ENCODE measurements around the gene GPC6.
"Not testable (repeated sequence)": the region's sequence is repeated elsewhere in the genome, so short reads cannot be mapped to it uniquely, and the experiment has no call there.

GPC6 gene

DNA sequence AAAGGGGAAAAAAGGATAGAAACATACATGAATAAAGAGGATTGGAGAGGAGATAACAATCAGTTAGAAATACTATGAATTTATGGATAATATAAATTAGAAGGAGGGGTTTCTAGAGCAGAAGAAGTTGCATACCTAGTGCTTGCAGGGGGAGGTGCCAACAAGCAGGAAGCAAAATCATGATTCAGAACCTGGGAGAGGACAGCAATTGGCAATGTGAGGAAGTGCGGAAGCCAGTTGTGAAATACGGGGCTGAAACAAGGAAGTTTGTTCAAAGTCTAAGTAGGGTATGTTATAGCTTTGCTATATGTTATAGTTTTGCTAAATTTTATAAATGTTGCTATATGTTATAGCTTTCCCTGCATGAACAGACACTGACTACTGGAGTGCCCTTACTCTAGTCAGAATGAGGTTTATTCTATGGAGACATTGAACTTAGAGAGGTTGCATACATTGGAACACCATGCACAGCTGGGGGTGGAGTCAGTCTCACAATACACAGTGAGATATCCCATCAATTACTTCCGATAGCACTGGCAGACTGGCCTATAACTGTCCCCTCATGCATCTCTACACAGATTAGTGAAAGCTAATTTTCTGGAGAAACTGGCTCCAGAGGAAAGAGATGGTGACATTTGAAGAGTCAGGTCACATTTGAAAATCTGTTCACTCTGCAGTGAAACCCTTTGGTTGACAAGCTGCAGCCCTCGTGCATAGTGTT, 92.1 kb downstream of the GPC6 start:
- DNase-seq (ENCODE audit: low spot score): no peak

DNA sequence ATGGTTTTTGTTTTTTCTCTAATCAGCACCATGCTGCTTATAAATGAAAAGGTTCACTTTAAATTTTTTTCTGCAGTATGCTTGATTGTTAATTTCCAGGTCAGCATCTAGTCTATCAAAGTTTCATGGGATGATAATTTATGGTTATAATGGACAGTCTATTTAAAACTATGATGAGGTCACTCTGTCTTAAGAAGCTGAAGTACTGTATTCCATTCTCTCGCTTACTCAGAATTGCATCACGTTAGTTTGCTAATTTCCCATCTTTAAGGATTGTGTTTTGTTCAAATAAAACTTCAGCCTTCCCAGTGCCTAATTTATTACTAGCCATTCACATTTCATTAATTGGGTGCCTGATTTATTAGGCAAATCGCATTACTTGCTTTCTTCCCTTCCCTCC, 94.3 kb downstream of the GPC6 start:
- DNase-seq (ENCODE audit: low spot score): no peak

DNA sequence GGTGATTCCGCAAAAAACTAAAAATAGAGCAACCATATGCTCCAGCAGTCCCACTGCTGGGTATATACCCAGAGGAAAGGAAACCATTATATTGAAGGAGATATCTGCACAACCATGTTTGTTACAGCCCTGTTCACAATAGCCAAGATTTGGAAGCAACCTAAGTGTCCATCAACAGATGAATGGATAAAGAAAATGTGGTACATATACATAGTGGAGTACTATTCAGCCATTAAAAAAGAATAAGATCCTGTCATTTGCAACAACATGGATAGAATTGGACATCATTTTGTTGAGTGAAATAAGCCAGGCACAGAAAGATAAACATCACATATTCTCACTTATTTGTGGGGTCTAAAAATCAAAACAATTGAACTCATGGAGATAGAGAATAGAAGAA, 97.3 kb downstream of the GPC6 start:
- not testable (repeated sequence) for DNase-seq (ENCODE audit: low spot score)

DNA sequence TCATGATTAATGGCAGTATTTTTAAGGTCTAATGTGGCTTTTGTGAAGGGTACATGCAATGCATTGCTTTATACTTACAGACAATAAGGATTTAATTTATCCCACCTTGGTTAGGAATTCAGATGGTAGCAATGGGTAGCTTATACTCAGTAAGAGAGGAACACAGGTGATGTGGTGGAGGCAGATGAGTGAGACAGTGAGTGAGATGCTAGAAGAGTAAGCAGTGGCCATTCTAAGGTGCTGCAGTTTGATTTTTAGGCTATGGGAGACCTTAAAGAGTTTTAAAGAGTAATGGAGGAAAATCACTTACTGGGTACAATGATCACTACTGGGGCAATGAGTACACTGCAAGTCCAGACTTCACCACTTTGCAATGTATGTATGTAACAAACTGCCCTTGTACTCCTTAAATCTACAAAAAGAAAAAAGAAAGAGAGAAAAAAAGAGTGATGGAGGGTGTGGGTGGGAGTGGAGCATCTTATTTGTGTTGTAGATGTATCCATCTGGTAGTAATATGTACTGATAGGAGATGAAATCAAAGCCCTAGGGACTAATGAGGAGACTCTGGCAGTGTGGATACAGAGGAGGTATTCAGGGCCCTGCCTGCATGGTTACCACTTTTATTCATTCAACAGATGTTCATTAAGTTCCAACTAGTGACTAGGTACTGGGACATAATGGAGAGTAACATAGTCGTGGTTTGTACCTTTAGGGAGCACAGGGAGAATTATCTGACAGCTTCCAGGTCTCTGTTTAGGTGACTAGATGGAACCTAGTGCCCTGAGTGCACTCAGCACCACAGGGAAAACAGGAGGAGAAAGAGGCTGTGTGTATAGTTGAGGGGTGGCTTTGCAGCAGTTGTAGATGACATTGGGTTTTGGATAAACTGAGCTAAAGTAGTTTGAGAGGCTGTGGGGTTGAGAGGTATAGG, 99.0 kb downstream of the GPC6 start:
- DNase-seq (ENCODE audit: low spot score): no peak

DNA sequence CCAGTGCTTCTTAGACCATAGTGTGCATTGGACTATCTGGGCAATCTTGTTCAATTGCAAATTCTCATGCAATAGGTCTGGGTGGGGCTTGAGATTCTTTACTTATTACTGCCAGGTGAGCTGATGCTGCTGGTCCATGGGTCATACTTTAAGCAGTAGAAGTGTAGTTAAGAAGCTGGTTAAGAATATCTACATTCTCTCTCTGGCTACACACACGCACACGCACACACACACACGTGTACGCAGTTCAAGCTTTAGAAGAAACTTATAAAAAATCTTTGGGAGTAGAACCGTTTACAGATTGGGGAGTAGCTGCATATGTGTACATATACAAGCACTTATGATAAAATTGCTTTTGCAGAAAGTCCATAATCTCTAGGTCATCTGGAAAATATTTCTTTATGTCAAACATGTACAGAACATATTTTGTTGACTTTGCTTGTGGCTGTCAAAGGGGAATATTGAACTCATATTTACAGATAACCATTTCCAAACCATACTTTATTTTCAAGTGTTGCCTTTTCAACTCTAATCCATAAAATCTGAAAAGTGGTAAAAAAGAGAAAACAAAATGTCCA, 99.7 kb downstream of the GPC6 start:
- no peak for DNase-seq (ENCODE audit: low spot score)

DNA sequence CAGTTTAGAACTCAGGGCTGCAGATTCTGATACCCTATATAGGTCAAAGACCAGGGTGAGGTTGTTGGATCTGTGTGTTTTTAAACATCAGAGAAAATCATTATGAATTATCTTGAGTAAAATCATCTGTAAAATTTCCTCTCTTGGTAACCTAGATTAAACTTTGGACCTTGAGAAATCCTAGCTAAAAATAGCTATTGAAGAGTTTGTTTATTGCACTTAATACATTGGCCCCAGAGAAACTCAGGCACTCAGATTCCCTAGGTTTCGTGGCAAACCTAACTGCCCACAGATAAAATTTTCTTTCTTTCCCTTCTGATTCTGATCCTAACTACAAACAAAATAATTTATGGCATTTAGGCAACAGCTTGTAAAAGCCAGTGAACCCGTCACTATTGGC, 102.3 kb downstream of the GPC6 start:
- DNase-seq (ENCODE audit: low spot score): no peak

DNA sequence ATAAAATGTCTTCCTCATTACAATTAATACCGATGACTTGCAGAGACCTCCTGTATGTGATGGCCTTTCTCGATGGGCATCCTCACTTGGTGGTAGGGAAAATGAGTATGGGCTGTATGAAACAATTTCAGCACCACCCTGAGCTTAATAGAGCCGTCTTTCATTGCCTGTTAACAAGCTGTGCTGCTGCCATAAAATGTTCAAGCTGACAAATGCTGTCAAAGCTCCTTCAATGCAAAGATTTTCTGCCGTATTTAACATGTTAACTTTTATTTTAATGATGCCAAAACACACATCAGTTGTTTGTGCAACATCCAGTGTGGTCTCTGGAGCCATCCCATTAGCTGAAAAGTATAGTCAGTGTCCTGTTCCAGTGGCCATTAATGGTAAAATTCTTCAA, 110.1 kb downstream of the GPC6 start:
- DNase-seq (ENCODE audit: low spot score): no peak

DNA sequence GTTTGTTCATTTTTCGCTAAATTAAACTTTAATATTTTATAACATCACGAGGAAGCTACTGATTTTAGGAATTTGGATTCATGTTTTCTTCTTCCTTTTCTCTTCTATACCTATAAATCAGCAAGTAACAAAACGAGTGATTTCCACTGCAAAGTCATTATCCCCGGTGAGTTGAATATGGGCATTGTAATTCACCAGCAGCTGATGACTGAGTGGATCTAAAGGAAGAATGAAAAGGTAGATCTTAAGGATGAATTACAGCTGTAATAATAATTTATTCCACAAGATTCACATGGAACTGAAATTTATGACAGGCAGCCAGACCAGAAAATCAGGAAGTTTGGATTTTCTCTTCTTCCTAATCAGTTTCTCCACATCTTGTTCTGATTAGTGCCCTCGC, 111.4 kb downstream of the GPC6 start:
- no peak for DNase-seq (ENCODE audit: low spot score)

DNA sequence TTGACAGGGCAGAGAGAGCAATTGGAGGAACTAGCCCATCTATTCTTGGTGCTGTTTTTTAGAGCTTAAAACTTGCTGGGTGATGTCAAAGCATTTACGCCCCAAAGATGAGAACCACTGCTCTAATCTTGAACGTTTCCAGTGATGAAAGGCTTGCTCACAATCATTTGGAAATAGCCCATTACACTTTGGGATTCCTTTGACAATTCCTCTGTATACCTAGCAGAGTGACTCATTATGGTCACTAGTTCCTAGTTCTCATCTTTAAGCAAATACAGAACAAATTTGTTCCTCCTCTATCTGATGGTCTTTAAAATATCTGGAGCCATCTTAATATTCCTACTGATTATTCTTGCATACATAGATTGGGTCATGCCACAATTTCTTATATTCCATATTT, 112.3 kb downstream of the GPC6 start:
- DNase-seq (ENCODE audit: low spot score): no peak

DNA sequence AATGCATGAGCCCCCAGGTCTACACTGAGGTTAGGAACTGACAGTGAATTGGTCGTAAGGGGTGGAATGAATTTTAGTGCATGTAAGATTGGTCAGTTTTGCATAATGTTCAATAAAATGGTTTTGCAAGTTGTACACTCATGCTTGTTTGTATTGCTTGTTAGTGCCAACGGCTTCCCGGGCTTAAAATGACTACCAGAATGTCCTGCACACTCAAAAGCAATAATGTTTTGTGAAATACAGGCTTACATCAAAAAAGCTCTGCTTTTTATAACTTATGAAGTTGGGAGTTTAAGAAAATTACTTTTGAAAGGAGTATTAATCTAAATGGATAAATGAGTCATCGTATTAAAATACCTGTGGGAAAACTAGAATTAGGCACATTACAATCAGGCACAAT, 112.9 kb downstream of the GPC6 start:
- DNase-seq (ENCODE audit: low spot score): no peak

DNA sequence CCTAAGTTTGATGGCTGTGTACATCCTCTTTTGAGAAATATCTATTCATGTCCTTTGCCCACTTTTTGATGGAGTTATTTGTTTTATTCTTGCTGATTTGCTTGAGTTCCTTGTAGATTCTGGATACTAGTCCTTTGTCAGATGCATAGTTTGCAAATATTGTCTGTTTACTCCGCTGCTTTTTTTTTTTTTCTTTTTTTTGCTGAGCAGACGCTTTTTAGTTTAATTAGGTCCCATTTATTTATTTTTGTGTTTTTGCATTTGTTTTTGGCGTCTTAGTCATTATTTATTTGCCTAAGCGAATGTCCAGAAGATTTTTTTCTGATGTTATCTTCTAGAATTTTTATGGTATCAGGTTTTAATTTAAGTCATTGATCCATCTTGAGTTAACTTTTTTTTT, 114.9 kb downstream of the GPC6 start:
- no peak for DNase-seq (ENCODE audit: low spot score)

DNA sequence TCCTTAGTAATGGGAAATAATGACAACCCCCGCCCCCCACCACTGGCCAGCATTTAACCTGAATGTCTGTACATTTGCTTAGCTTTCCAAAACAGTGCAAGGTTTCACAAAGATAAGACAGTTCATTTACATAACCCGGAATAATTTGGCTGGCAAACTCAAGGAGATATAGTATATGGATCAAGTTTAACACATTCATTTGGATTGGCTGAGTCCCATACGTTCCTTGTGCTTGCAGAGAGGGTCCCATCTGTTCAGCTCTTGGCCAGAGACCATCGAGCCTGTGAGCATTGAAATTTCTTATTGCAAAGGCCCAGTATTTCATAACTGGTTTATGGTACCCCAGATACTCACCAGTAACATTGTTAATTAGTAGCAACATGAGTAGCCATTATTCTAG, 116.5 kb downstream of the GPC6 start:
- DNase-seq (ENCODE audit: low spot score): no peak

DNA sequence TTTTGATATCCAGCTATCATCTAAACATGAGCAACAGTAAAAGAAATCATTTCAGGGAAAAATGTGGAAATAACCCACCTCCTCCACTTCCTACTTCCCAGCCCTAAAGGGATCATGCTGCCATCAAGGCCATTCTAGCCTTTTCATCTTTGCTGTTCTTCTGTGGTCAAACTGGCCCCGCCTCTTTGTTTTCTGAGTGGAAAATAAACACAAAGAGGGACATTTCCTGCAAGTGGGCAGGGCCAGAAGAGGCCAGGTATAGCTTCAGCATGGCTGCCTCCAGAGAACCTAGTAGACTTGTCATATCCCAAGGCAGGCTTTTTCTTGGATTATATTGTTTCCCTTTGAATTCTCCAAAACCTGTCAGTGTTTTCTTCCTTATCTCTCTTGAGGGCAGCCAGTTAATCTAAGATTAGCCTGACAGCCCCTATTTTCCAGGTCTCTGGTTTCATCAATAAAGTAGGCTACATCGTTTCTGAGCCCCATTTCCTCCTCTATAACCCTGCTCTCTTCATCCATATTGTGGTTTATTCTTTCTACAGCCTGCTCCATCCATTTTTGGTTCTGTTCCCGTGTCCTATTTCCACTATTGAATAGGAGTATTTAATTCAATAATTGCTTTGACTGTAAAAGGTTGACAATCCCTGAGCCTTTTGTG, 117.6 kb downstream of the GPC6 start:
- DNase-seq (ENCODE audit: low spot score): no peak

DNA sequence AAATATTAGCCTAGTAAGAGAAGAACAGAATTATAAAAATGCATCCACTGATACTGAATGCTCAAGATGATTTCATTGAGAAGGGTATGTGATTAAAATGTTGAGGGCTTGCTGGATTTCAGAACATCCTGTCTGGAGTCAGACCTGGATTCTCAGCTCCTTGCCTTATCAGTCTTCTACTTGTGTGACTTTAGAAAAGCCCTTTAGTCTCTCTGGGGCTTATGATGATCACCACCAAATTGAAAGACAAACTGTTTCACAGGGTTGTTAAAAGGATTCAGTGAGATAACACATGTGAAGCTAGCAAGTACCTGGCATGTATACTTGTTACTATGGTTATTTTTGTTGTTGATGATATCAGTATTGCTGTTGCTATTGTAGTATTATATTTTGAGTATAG, 118.4 kb downstream of the GPC6 start:
- DNase-seq (ENCODE audit: low spot score): no peak

DNA sequence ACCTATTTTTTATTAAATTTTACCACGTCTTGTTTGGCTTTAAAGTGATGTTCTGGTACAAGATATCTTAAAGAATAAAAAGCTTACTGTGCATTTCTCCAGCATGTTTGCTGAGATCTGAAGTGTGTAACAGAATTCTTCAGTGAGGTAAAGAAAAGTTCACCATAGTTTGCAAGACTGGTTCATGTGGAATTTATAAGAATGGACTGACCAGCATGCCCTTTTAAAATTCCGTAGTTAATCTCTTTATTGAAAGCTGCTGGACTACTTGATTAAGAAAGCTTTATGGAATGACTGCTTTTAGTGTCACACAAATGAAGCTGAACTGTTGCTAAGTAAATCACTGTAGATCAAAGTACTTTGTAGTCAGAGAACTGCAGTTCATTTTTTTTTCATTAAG, 119.2 kb downstream of the GPC6 start:
- DNase-seq (ENCODE audit: low spot score): no peak

DNA sequence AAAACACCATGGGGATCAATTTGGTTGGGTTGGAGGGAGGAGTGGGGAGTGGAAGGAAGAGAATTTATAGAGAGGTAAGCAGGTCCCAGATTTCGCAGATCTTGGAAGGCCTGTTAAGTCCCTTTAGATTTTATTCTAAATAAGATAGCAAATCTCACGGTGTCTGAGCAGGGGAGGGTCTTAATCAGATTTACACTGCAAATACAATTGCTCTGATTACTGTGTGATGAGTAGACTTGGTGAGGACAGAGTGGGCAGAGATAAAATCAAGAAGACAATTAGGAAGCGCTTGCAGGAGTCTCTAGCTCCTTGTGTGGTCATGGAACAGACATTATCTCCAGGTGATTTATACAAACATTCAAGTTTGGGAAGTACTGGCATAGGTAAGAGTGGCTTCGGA, 126.0 kb downstream of the GPC6 start:
- DNase-seq (ENCODE audit: low spot score): no peak

DNA sequence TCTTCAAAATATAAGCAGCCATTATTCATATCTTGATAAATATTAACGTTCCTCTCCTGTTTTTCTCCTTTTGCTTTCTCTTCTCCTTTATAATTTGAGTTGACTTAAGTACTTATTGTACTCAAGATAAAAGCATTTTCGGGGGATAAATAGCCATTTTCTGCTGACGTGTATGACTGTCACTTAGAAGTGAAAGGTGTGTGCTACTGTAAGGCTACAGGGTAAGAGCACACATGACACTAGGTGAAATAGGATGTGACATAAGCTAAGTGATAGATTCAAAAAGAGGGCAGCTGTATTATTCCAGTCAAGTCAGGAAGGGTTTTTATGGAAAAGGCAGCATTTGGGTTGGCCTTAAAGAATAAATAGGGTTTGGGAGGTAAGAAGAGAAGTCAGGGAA, 128.5 kb downstream of the GPC6 start:
- no peak for DNase-seq (ENCODE audit: low spot score)

DNA sequence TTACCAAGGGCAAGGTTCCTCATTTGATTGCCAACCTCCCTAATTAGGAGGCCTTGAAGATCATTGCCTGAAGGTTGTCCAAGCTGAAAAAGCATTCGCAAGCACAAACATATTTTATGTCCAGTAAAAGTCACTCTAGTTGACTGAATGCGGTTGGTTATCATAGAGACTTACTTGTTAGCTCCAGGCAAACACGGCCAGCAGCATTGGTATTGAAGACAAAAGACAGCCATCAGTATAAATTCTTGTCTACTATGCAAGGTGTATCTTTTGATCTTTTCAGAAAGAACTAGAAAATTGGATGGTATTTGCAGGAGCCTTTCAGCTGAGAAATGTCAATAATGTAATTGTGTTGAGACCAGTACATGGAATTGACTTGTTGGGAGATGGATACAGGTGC, 129.9 kb downstream of the GPC6 start:
- DNase-seq (ENCODE audit: low spot score): no peak

DNA sequence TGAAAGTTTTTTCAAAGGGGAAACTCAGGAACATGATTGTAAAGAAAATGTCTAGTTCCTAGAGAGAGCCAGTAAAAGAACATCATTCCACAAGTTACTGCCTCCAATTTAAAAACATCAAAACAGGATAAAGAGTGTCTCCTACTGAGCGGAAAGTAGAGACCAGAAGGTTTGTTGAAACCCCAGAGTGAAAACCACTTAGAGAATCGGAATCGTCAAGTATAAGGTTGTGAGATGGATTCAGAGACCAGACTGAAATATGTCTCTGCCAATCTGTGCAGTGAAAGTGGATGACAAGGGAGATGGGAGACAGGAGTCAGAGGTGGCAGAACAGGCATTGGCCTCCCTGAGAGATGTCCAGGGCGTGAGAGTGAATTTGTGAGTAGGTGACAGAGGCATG, 133.4 kb downstream of the GPC6 start:
- DNase-seq (ENCODE audit: low spot score): no peak

DNA sequence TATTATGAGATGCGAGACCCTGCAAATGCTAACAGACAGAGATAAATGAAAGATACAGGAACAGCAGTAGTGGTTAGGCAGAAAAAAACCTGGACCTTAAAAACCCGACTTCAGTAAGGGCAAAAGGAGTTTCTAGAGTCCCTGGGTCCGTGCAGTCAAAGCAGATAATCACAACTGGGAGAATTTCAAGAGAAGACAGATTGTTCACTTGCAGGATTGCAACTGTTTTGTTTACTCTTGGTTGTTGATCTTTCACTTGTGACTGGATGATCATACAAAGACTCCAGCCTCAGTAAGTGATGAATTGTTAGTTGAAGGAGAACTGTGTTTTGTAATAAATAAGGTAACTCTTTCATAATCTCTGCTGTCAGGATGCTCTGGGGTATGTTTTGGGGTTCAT, 135.1 kb downstream of the GPC6 start:
- no peak for DNase-seq (ENCODE audit: low spot score)

DNA sequence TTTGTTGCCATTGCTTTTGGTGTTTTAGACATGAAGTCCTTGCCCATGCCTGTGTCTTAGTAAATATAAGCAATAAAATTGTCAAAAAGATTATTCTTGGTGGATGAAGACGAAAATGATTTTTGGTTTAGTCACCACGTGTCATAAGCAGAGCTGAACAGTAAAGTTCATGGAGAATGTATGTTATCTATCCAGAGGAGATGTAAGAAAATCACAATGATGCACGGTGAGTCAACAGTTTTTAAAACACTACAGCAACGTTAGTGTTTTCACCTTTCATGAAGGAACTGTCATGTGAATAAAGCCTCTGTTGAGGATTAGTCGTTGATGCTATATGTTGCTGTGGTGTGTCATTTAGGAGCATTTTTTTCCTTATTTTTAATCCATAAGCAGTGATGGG, 137.6 kb downstream of the GPC6 start:
- DNase-seq (ENCODE audit: low spot score): no peak

DNA sequence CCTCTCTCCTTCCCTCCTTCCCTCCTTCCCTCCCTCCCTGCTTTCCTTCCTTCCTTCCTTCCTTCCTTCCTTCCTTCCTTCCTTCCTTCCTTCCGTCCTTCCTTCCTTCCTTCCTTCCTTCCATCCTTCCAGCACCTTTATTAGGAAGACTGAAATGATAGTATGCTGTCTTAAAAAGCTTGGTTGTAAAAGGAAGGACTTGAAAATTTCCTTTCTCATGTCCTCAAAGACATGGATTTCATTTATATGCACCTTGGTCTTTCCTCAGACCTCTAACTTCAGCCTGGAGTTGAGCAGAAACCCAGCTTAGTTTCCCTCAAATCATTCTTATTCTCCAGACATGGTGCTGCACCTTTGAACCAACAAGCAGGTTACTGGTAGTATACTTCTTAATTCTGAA, 141.7 kb downstream of the GPC6 start:
- DNase-seq (ENCODE audit: low spot score): no peak

DNA sequence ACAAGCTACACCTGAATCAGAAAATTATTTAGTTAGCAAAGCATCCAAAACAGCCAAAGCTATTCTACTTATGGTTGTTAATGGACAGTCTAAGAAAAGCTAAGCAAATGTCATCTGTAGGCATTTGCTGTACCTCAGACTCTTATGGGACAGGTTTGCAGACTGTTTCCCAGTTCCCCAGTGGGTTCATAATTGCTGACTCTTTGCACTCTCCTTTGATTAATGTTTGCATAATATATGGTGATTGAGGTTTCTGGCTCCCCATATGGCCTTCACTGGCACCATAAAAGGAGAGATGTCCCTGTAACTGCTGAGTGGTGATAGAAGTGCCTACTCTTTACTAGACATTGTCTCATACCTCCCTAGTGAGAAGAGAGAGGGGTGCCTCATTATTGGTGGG, 142.1 kb downstream of the GPC6 start:
- DNase-seq (ENCODE audit: low spot score): no peak
